Fibroblast of mammary gland (primary cell): ENCODE data around the gene TRIOBP.

Experiments used
- DNase-seq: peaks from one replicate; pipeline ENCODE4 v3.0.0-alpha.2; 2010; ENCODE audit warnings: low read depth
- H3K4me3 ChIP-seq: 2 replicates; pipeline ENCODE4 v1.5.1; 2011; ENCODE audit warnings: low read depth, mild to moderate bottlenecking, low read length, moderate library complexity; ENCODE audit not compliant: control insufficient read depth
- CTCF ChIP-seq: conservative IDR thresholded peaks from 2 replicates; pipeline ENCODE4 v1.5.1; 2011; ENCODE audit warnings: low read depth, low read length, inconsistent platforms; ENCODE audit not compliant: control insufficient read depth, insufficient read depth

The TRIOBP gene

GRCh38 chr22:37763652-37764051 is 66.8 kb downstream of the TRIOBP start:
- no peak for DNase-seq
- H3K4me3 ChIP-seq: no peak overlapping the region
- TF ChIP-seq CTCF: no peak

GRCh38 chr22:37764622-37765021 is 67.8 kb downstream of the TRIOBP start:
- TF ChIP-seq CTCF: no peak
- H3K4me3 ChIP-seq: no peak overlapping the region
- no peak for DNase-seq

GRCh38 chr22:37765498-37765897 is 68.7 kb downstream of the TRIOBP start:
- H3K4me3 ChIP-seq: no peak overlapping the region
- no peak for DNase-seq
- TF ChIP-seq CTCF: no peak

- no peak for DNase-seq
- no peak overlapping the region for H3K4me3 ChIP-seq
- TF ChIP-seq CTCF: no peak
Measured at GRCh38 chr22:37765953-37766576, 69.2 kb downstream of the TRIOBP start.

- TF ChIP-seq CTCF: peak; percentile 22
- DNase-seq: no peak
- no peak overlapping the region for H3K4me3 ChIP-seq
Measured at GRCh38 chr22:37768273-37768672, 71.4 kb downstream of the TRIOBP start.

- no peak overlapping the region for H3K4me3 ChIP-seq
- no peak for TF ChIP-seq CTCF
- no peak for DNase-seq
Measured at GRCh38 chr22:37769056-37769455, 72.2 kb downstream of the TRIOBP start.

GRCh38 chr22:37771081-37771480 is 74.2 kb downstream of the TRIOBP start:
- no peak for TF ChIP-seq CTCF
- no peak for DNase-seq
- H3K4me3 ChIP-seq: no peak overlapping the region
